T-helper 1 cell treated with Interleukin-12 subunit alpha and Interleukin-12 subunit beta and Interleukin-4 antibody, amounts not matched to agents 30 ng/mL and 1 ng/mL, for 36 hours (primary cell): Measurements from ENCODE around the gene CPAMD8. TPM values are rescaled to one million over a fixed set of nuclear protein-coding genes. Genes with fewer than 3 reads are reported as not detected.
"Not testable (repeated sequence)": the region's sequence is repeated elsewhere in the genome, so short reads cannot be mapped to it uniquely, and the experiment has no call there.

Experiments
- intact Hi-C: fragments of 100-400 bp; cut with micrococcal nuclease; formaldehyde crosslinking; loops from one replicate; pipeline ENCODE4 v1.15.1; 2024
- total RNA-seq: library from RNA; stranded (reverse); gene quantifications from 2 replicates; pipeline ENCODE4 v1.2.3, GENCODE V29; 2022

The CPAMD8 gene
- total RNA-seq, 1 donor from 2014 or later, result 0.22 TPM

DNA sequence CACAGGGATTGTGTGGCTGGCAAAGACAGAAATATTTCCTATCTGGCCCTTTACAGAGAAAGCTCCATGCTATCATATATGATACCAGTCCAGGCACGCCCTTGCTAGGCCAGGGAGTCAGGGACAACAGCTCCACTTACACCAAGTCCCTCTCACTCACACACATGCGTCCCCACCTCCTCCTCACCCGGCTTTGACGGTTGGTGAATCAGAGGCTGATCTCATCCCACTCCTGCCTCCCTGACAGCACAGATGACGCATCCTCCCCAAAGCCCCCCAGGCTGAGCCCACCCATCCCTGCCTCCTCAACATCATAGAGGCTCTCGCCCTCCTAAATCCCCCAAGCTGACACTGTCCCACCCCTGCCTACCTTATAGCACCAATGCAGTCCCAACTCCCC is 75.1 kb downstream of the CPAMD8 start:
- intact Hi-C loops, result no loop called here

DNA sequence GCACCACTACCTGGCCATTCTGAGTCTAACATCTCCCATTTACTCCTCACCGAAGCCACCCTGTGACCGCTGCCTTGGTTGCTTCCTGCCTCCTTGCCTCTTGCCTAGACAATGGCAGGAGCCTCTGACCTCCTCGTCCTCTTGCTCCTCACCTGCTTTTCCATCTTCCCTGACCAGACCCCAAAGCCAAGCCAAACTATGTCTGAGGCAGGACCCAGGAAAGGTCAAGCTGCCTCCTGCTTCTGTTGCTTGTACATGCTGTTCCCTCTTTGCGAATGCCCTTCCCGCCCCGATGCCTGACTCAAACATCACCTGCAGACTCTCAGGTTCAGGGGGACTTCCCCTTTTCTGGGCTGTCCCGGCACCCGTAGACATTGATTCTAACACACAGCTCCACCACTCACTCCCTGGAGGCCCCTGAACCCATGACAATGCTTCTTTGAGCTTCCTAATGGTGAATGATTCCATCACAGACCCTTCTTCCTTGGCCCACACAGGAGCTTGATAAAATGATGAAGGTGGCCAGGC is 77.0 kb downstream of the CPAMD8 start:
- intact Hi-C loops, result no loop called here

DNA sequence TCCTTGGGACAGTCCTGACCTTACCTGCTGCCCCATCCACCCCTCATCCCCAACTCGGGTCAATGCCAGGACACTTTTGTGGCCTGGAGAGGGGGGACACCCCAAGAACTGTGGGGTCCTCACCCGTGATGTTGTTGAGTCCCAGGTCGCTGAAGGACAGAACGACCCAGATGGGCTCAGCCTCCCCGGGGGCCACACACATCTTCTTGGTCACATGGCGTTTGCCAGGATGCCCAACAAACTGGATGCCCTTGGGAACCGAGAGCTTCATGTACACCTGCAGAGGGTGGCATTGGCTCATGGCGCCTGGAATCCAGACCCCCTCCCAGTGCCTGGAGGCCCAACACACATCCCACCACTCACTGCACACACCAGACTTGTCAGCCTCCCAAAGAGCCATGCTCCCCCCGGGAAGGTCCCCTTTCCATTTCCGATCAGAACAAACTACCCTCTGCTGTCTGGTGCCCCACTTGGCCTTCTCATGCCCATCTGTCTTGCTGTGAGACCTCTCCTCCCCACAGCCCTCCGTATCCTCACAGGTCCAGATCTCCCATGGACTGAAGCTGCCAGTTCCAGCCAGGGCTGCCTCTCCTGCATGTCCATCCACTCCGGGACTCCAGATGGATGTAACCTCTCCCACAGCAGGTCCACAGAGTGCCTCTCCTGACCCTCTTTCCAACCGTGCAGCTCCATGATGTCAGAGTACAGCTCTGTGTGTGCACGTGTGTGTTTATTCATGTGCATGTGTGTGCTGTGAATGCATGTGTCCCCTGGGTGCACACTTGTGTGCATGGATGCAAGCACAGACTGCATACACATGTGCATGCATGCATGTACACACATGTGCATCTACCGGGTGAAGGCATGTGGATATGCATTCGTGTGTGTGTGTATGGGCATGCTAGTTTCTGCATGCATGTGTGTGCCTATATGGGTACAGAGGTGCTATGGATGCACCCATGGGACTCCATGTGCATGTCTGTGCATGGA is 79.4 kb downstream of the CPAMD8 start:
- intact Hi-C loops, result no loop called here

DNA sequence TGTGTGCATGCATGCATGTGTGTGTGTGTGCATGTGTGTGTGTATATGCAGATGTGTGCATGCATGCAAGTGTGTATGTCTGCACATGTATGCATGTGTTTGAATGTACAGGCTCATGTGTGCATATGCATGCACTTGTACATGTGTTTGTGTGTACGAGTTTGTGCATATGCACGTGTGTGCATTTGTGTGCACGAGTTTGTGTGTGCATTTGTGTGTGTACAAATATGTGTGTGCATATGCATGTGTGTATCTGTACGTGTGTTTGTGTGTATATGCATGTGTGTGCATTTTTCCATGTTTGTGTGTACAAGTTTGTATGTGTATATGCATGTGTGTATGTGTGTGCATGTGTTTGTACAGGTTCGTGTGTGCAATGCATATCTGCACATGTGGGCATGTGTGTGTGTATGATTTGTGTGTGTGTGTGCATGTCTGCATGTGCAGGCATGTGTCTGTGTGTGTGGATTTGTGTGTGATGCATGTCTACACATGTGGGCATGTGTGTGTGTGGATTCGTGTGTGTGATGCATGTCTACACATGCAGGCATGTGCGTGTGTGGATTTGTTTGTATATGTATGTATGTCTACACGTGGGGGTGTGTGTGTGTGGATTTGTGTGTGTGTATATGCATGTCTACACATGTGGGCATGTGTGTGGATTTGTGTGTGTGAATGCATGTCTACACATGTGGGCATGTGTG is 80.7 kb downstream of the CPAMD8 start:
- intact Hi-C loops, result no loop called here

DNA sequence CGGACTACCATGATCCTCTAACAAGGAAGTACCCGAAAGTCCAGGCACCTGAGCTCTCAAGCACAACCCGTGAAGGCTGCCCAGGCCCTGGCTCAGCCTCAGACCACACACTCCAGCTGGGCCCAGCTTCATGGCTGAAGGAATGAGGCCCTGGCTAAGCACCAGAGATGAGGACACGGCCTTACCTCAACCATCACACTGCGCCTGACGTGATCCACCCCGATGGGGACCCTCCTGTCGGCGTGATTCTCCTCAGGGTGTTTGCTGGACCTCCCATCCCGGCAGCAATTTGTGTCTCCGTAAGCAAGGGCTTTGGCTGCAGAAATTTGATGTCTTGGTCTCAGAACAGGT is 81.3 kb downstream of the CPAMD8 start:
- intact Hi-C loops, result no loop called here

DNA sequence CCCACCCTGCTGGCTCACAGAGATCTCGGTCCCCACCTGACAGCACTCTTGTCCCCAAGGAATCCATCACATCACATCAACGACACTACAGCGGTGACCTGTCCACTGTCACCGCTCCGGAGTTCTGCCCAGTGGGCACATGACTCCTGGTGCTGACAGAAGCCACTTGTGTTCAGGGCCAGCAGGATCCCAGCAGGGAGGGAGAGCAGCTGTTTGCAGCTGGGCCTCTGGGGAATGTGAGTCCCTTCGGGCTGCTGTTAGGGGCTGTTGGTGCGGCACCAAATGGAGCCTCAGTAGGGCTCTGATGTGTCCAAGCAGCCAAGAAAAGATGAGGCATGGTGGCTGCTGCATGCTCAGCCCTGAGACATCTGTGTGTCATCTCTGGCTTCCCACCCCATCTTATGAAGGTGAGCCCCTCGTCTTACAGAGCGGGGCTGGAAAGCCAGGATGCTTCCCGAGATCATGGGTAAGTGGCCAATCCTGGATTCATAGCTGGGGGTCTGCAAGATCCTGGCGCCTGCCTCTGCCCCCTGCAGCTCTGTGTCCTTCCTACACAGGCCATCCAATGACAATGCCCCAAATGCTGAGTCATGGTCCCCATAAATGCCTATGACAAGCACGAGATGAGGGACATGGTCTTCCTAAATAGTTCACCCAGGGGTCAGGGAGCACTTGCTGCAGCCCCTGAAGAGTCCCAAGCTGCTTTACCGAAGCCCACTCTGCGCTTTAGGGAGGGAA is 81.8 kb downstream of the CPAMD8 start:
- intact Hi-C loops, result no loop called here

DNA sequence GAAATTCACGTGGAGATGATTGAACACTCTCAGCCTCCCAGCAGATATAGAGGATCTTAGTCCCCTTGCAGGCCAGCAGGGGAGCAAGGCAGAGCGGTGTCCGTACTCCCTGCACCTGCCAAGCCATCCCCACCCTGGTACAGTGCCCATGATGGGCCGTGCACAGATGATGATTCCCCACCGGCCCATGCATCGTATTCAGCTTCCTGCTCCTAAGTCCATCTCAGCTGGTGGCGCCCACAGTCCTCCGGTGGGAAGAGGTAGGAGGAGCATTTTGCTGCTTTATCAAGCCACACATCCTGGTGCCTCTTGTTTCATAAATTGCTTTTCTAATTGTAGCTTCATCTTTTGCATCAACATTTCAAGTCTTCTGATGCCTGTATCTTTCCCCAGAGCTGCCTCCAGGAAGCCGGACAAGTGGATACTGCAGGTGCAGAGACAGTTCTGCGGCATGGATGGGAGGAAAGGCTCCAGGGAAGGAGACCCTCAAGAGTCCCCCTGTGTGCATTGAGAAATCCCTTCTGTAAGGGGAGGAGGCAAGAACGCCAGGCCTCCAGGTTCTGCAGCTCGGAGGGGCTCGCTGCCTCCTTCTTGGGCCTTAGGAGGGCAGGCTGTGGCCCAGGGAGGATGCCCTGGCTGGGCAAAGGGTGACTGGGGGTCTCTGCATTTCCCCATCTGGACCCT is 82.5 kb downstream of the CPAMD8 start:
- intact Hi-C loops, result no loop called here

DNA sequence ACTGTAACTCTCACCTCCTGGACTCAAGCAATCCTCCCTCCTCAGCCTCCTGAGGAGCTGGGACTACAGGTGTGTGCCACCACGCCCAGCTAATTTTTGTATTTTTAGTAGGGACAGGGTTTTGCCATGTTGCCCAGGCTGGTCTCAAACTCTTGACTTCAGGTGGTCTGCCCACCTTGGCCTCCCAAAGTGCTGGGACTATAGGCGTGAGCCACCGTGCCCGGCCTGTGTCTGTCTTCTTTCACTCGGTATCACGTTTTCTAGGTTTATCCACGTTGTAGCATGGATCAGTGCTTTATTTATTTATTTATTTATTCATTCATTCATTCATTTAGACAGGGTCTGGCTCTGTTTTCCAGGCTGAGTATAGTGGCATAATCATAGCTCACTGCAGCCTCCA is 83.5 kb downstream of the CPAMD8 start:
- intact Hi-C loops, result not testable (repeated sequence)

DNA sequence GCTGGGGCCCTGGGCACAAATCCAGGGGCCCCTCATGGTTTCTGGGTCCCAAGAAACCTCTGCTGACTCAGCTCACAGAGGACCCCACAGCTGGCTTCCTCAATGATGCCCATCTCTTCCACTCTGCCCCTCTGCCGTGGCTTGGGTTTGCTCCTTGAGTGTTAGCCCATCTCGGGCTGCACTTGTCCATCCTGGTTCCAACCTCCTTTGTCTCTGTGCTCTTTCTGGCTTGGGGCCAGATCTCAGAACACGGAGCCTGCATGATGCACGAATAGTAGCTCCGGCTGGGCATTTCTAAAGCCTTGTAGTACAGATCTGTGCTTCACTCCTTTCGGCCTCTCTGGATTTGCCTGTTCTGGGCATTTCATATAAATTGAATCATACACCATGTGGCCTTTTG is 84.0 kb downstream of the CPAMD8 start:
- intact Hi-C loops, result no loop called here

DNA sequence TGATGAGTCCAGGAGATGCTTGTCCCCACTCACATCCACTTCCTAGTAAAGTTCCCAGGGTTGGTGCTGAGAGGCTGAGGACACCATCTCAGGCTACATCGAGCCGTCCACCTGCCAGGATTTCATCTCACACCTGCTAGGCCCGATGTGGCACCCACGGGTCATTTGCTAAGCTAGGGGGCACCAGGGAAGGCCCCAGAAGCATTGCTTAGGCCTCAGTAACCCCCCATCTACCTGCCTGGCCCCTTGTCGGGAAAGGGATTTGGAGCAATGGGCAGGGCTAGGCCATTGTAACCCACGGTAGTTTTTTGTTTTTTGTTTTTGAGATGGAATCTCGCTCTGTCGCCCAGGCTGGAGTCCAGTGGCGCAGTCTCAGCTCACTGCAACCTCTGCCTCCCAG is 86.0 kb downstream of the CPAMD8 start:
- intact Hi-C loops, result no loop called here

DNA sequence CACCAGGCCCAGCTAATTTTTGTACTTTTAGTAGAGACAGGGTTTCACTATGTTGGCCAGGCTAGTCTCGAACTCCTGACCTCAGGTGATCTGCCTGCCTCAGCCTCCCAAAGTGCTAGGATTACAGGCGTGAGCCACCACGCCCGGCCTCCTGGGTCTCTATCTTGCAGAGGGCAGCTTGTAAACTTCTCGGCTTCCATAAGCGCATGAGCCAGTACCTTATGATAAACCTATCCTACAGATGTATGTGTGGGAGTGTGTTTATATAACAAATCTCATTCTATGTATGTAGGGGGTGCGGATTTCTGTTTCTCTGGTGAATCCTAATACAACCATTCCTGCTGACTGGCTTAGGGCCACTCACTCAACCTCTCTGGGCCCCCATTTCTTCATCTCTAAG is 86.5 kb downstream of the CPAMD8 start:
- intact Hi-C loops, result not testable (repeated sequence)

DNA sequence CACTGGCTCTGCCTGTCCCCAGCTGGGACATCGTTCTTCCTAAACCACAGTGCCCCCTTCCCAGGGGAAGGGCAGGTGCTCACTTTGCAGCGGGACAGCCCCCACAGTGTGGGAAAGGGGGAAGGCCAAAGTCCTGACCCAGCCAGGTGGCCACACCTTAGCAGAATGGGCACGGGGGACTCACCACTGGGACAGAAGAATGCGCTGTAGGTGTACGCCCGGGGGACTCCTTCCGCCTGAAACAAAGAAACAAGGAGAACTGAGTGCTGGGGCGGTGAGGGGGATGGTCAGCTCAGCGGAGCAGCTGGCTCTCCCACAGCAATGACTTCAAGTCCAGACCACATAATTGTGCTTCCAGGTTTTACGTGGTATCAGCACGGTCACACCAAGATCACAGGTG is 88.4 kb downstream of the CPAMD8 start:
- intact Hi-C loops, result no loop called here

DNA sequence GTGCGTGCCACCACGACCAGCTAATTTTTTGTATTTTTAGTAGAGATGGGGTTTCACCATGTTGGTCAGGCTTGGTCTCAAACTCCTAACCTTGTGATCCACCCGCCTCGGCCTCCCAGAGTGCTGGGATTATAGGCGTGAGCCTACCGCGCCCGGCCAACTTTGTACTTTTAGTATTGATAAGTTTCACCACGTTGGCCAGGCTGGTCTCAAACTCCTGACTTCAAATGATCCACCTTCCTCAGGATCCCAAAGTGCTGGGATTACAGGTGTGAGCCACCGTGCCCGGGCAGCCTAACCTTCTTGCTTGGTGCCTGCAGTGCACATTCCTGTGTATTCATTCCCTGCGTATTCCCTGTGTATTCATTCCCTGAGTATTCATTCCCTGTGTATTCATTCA is 88.8 kb downstream of the CPAMD8 start:
- intact Hi-C loops, result not testable (repeated sequence)

DNA sequence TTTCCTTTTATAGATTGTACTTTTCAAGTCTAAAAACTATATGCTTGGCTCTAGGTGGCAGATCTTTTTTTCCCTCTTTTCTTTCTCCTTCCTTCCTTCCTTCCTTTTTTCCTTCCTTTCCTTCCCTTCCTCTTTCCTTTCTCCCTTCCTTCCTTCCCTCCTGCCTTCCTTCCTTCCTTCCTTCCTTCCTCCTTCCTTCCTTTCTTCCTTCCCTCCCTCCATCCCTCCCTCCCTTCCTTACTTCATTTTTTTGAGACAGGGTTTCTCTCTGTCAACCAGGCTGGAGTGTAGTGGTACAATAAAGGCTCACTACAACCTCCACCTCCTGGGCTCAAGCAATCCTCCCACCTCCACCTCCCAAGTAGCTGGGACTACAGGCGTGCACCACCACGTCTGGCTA is 89.7 kb downstream of the CPAMD8 start:
- intact Hi-C loops, result no loop called here

DNA sequence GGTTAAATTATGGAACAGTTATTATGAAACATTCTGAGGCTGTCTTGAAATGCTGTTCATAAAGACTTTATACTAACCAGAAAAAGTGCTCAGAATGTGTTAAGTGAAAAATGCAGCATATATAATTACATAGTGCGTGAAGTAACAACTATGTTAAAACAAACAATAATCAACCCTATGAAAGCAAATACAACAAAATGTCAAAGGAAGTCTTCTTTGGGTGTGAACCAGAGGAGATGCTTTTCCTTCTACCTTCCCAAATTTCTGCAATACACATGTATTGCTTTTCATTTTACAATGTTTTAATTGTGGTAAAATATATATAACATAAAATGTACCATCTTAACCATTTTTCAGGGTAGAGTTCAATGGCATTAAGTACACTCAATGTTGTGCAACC is 92.1 kb downstream of the CPAMD8 start:
- intact Hi-C loops, result no loop called here

DNA sequence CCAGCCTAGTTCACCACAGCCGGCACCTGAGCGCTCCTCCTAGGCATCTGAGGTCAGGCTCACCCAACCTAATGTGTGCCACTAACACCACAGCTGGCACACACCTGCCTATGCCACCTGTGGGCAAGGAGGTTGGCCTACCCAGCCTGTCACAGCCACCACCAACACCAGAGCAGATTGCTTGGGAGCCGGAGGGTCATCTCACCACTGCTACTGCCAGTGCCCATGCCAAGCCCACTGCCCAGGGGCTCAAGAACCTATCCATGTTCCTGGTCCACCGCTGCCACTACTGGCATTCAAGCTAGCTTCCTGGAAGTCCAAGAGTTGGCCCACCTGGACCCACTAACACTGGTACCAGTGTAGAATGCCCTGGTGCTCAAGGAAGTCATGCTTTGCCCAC is 95.3 kb downstream of the CPAMD8 start:
- intact Hi-C loops, result no loop called here

DNA sequence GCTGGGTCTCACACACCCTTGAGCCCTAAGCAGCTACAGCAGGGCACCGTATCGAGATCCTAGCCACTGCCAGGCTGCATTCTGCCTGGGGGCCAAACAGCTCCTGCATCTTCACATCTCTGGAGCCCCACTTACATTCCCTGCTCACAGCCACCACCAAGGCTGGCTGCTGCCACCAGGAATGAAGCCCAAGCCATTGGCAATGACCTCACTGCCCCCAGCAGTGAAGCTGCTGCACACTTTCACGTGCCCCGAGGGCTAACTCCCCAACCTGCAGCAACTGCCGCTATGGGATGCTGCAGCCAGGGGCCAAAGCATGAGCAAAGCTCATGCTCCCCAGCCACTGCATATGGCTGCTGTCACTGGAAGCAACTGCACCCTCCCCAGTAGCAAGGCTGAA is 95.9 kb downstream of the CPAMD8 start:
- intact Hi-C loops, result no loop called here

DNA sequence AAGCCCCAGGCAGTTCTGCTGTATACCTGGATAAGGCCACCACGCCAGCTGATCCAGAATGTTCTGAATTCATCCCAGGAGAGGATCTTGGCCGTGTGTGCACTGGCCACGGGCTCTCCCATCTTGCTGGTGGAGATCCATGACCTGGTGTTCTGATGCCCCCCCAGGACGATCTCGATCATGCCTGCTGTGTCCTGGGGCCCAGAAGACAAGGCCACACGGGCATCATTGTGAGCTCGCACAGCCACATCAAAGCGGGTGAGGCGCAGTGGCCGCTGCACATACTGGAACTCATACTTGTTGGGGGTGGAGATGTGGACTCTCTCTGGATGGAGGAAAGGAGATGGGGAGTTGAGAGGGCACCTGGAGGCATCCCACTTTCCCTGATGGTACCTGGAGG is 97.7 kb downstream of the CPAMD8 start:
- intact Hi-C loops, result no loop called here

DNA sequence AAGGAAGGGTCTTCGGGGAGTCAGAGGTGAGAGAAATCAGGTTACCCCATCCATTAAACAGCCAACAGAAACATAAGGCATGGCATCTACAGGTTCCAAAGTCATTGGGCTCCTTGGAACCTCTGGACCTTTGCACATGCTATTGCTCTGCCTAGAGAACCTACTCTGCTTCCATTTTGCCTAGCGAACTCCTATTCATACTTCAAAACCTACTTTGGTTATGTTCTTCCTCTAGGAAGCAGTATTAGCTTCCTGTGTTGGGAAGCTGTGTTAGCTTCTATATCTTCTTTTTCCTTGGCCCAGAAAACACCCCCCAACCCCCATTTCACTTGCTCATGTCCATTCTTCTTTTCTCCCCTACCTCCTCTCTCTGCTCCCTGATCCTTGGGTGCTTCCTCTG is 98.3 kb downstream of the CPAMD8 start:
- intact Hi-C loops, result no loop called here

DNA sequence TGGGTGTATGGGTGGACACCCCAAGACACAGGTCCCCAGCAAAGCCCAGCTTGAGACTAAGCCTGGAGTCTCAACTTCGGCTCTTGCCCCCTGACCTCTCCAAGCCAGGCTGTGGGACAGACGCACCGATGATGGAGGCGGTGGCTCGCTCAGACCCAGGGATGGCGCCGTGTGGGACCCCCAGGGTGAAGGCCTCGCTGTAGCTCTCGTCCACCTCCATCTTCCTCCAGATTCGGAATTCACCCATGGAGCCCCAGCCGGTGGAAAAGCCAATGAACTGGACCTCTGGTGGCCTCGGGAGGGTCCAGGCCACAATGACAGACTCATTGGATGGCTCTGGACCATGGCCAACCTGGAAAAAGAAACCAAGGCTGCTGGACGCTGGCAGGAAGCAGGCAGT is 98.7 kb downstream of the CPAMD8 start:
- intact Hi-C loops, result no loop called here

DNA sequence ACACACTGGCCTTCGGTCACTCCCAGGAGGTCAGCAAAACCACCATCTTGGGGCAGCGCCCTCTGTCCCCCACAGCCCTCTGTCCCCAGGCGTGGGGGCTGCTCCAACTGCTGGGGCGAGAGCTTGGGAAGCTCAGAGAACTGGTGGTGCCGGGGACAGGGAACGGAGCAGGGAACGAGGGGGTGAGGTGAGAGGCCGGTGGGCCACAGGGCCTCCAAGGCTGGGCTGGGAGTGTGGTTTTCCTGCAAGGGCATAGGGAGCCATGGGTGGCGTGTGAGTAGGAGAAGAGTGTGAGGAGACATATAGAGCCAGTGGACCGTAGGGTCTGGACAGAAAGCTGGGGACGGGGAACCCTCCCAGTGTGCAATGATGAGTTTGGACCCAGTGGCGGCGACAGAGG is 103.7 kb downstream of the CPAMD8 start:
- intact Hi-C loops, result no loop called here
